ENCODE measurements around the gene GYS1.

The GYS1 gene

DNA sequence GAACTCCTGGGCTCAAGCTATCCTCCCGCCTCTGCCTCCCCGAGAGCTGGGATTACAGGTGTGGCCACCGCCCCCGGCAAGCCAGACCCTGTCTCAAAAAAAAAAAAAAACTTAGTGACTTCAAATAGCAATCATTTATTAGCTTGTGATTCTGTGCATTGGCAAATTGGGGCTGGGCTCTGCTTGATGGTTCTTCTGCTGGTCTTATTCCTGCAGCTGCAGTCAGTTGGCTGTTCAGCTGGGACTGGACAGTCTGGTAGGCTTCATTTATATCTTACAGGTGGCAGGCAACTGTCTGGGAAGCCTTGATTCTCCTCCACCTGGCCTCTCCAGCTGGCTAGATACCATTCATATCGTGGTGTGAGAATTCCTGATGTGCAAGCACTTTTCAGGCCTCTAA lies 52.2 kb downstream of the GYS1 start:
- H3K4me3 ChIP-seq (ENCODE audit: low read depth, low read length, poor library complexity, severe bottlenecking), result no peak overlapping the region
- H4K20me1 ChIP-seq (ENCODE audit: insufficient read depth, low read length), result no peaks in the 10 kb centered on the region
- TF ChIP-seq EZH2 (IDR thresholded peaks at IDR 0.05; ENCODE audit: borderline replicate concordance, low read length), result no peak
- TF ChIP-seq, protein P1, sequence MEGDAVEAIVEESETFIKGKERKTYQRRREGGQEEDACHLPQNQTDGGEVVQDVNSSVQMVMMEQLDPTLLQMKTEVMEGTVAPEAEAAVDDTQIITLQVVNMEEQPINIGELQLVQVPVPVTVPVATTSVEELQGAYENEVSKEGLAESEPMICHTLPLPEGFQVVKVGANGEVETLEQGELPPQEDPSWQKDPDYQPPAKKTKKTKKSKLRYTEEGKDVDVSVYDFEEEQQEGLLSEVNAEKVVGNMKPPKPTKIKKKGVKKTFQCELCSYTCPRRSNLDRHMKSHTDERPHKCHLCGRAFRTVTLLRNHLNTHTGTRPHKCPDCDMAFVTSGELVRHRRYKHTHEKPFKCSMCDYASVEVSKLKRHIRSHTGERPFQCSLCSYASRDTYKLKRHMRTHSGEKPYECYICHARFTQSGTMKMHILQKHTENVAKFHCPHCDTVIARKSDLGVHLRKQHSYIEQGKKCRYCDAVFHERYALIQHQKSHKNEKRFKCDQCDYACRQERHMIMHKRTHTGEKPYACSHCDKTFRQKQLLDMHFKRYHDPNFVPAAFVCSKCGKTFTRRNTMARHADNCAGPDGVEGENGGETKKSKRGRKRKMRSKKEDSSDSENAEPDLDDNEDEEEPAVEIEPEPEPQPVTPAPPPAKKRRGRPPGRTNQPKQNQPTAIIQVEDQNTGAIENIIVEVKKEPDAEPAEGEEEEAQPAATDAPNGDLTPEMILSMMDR (IDR thresholded peaks at IDR 0.05; ENCODE audit: low read length), result no peak
- peaks cover 4% of the 10 kb centered on the region; the same call in 1 of the 2 replicates for H3K36me3 ChIP-seq (ENCODE audit: insufficient read depth, low read length)
- H3K4me2 ChIP-seq (ENCODE audit: low read length), result no peak overlapping the region
- no peaks in the 10 kb centered on the region for H3K79me2 ChIP-seq (ENCODE audit: insufficient read depth, low read length)
- no peaks in the 10 kb centered on the region for H3K4me1 ChIP-seq (ENCODE audit: insufficient read depth, low read length, severe bottlenecking)
- H3K27ac ChIP-seq (ENCODE audit: low read depth, low read length, poor library complexity, severe bottlenecking), result no peak overlapping the region
- peaks cover 8% of the 10 kb centered on the region for H3K9me3 ChIP-seq (ENCODE audit: low read length)
- H3K9ac ChIP-seq (ENCODE audit: low read length), result no peak overlapping the region
- H3F3A ChIP-seq (ENCODE audit: insufficient read depth, low read length), result no peaks in the 10 kb centered on the region
- no peaks in the 10 kb centered on the region for H3K27me3 ChIP-seq (ENCODE audit: insufficient read depth, low read length)
- H3K9me2 ChIP-seq (ENCODE audit: low read depth, low read length), result no peaks in the 10 kb centered on the region
- no peak overlapping the region for H2AFZ ChIP-seq (ENCODE audit: low read length)

DNA sequence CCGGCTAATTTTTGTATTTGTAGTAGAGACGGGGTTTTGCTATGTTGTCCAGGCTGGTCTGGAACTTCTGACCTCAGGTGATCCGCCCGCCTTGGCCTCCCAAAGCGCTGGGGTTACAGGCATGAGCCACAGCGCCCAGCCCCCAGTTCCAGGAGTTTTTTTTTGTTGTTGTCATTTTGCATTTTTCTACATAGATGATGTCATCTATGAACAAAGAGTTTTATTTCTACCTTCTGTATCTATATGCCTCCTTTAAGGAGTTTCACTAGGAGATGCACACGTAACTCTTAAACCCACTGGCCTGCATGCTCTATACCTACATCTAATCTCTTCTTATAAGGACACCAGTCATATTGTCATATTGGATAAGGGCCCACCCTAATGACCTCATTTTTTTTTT lies 54.9 kb downstream of the GYS1 start:
- Histone ChIP-seq H3K4me3 (ENCODE audit: low read depth, low read length, poor library complexity, severe bottlenecking) (no peak overlapping the region), H3K9me2 (ENCODE audit: low read depth, low read length) (no peaks in the 10 kb centered on the region), H3K36me3 (ENCODE audit: insufficient read depth, low read length) (peaks cover 4% of the 10 kb centered on the region; the same call in 1 of the 2 replicates), H4K20me1 (ENCODE audit: insufficient read depth, low read length) (no peaks in the 10 kb centered on the region), H3K9ac (ENCODE audit: low read length) (no peak overlapping the region), H3K79me2 (ENCODE audit: insufficient read depth, low read length) (no peaks in the 10 kb centered on the region), H3K4me2 (ENCODE audit: low read length) (no peak overlapping the region), H3K27ac (ENCODE audit: low read depth, low read length, poor library complexity, severe bottlenecking) (no peak overlapping the region), H3K27me3 (ENCODE audit: insufficient read depth, low read length) (no peaks in the 10 kb centered on the region), H2AFZ (ENCODE audit: low read length) (no peak overlapping the region), H3K4me1 (ENCODE audit: insufficient read depth, low read length, severe bottlenecking) (peaks cover 7% of the 10 kb centered on the region), H3K9me3 (ENCODE audit: low read length) (peaks cover 8% of the 10 kb centered on the region), H3F3A (ENCODE audit: insufficient read depth, low read length) (no peaks in the 10 kb centered on the region)
- TF ChIP-seq, protein P1 (IDR thresholded peaks at IDR 0.05; ENCODE audit: low read length), result no peak
- no peak for TF ChIP-seq EZH2 (IDR thresholded peaks at IDR 0.05; ENCODE audit: borderline replicate concordance, low read length)

- Histone ChIP-seq H3K27me3 (ENCODE audit: insufficient read depth, low read length) (no peaks in the 10 kb centered on the region), H3K36me3 (ENCODE audit: insufficient read depth, low read length) (peaks cover 4% of the 10 kb centered on the region; the same call in 1 of the 2 replicates), H3K27ac (ENCODE audit: low read depth, low read length, poor library complexity, severe bottlenecking) (no peak overlapping the region), H3K9me2 (ENCODE audit: low read depth, low read length) (no peaks in the 10 kb centered on the region), H2AFZ (ENCODE audit: low read length) (no peak overlapping the region), H4K20me1 (ENCODE audit: insufficient read depth, low read length) (no peaks in the 10 kb centered on the region), H3K79me2 (ENCODE audit: insufficient read depth, low read length) (no peaks in the 10 kb centered on the region), H3K4me1 (ENCODE audit: insufficient read depth, low read length, severe bottlenecking) (peaks cover 12% of the 10 kb centered on the region), H3K4me2 (ENCODE audit: low read length) (no peak overlapping the region), H3F3A (ENCODE audit: insufficient read depth, low read length) (no peaks in the 10 kb centered on the region), H3K4me3 (ENCODE audit: low read depth, low read length, poor library complexity, severe bottlenecking) (no peak overlapping the region), H3K9me3 (ENCODE audit: low read length) (peaks cover 4% of the 10 kb centered on the region), H3K9ac (ENCODE audit: low read length) (no peak overlapping the region)
- no peak for TF ChIP-seq EZH2 (IDR thresholded peaks at IDR 0.05; ENCODE audit: borderline replicate concordance, low read length)
- TF ChIP-seq, protein P1 (IDR thresholded peaks at IDR 0.05; ENCODE audit: low read length), result no peak
Observed at GRCh38 chr19:48935864-48936263, 57.2 kb downstream of the GYS1 start.
